Activated T-cell treated with anti-CD3 and anti-CD28 coated beads, Interleukin-2, amount 50 U/mL, for 48 hours (primary cell): ENCODE data around the gene FAM217B.

Experiments used
- DNase-seq, 2 experiments: peaks; one replicate each; pipeline ENCODE4 v3.0.0-alpha.2; 2020

FAM217B gene

DNA sequence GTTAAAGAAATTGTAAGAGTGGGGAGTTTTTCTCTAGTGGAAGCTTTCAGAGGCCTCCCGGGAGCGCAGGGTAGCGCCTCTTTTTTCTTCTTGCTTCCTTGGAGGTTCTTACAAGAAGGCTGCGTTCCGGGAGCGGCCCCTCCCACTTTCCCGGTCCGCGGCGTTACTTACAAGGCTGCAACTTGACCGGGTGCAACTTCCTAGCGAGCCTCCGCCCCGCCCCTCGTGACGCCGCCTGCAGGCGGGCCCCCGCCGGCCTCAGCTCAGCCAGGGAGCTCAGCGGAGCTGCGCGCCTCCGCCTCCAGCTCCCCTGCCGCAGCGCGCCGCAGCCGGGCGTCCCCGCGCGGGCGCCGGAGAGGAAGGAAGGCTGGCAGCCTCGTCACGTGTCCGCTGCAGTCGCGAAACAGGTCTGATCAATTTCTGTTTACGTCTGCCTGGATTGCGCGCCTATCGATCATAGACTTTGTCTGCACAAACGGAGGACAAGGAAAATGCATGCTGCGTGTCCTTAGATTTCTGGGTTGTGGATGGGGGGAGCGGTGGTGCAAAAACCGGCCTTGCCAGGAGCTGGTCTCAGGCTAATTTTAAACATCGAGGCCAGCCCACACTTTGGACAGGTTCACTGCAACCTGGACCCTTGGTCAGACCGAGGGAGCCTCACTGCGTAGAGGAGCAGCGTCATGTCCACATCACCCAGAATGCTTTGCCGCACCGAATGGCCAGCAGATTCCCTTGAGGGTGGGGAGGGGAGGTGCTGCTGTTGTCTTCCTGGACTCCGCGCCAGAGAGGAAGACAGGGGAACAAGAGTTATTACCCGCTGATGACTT lies at the start of gene FAM217B, which contains the start of gene PPP1R3D:
Gene FAM217B (plus strand): TSS at position 261 of the 827 bp plus-strand sequence. CDS start 3,555 bp downstream, outside the sequence.
Gene PPP1R3D (minus strand): TSS at position 177 of the 827 bp plus-strand sequence. CDS start 374 bp downstream, outside the sequence.
- DNase-seq: peak; percentile 90 to 94

DNA sequence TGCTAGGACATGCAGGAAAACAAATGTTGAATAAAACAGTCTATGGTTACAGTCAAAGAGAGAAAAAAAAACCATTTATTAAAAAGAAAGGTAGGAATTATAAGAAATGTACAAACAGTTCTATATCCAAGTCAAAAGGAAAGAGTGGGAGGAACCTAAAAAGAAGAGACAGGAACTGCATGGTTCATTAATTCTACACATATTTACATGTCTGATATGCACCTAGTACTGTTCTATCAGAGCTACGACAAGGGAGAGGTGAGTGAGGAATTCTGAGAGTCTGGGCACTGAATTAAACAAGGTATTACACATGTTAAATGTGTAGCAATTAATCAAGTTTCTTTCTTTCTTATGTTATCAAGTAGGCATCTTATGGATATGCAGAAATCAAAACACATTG lies 48.6 kb upstream of the FAM217B start:
- no peak for DNase-seq

DNA sequence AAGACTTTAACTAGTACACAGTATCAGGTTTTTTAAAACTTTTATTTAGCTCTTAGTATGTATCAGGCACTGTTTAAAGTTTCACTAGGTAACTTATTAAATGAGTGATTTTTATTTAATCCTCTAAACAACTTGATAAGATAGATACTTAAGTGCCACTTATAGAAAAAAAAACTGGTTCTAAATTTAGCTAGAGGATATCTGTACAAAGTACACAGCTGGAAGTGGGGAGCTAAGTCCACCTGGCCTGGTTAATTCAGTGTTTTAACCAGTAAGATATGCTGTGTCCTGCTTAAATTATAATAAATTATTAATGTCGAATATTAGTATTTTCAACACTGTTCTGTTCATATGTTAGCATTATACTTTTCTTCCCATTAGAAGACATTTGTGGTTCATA lies 44.3 kb upstream of the FAM217B start:
- no peak for DNase-seq

GRCh38 chr20:59902470-59902869 lies 37.7 kb upstream of the FAM217B start:
- no peak for DNase-seq

- DNase-seq: no peak
Observed at GRCh38 chr20:59903621-59904020, 36.6 kb upstream of the FAM217B start.

DNA sequence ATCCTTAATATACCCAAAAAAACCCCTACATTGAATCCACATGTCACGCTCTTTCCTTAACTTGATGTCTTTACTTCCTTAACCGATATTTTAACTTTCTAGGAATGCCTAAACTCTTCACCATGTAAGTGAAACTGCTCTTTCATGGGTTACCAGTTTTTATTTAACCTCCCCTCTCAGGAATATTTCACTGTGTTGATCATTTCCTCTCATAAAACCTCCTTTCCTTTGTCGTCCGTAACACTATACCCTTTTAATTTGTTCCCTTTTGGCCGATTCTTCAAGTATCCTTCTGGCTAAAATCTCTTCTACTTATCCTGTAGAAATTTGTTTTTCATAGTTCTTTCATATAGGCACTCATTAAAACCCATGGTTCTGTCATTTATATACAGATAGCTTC lies 31.3 kb upstream of the FAM217B start:
- DNase-seq: no peak

DNA sequence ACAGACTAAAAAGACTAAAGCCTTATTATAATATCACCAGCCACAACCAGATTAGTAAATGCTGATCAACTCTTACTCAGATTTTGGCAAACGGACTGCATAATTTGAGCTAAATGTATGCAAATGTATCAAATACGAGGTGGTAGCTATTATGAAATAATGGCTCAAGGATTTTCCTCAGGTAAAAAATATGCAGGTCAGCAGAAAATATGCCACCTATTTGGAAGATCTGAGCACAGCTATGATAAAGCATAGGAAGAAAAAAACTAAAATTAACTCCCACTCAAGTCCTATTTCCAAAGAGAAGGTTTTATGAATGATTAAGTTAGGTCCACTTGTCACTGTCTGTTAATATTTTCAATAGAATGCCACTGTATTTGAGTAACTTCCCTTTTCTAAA lies 29.1 kb upstream of the FAM217B start:
- DNase-seq: no peak

DNA sequence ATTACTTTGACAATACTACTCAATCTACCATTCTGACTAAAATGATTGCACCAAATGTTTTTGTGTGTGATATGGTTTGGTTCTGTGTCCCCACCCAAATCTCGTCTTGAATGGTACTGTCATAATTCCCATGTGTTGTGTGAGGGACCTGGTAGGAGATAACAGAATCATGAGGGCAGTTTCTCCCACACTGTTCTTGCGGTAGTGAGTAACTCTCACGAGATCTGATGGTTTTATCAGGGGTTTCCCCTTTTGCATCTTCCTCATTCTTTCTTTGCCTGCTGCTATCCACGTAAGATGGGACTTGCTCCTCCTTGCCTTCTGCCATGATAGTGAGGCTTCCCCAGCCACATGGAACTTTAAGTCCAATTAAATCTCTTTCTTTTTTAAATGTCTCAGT lies 27.6 kb upstream of the FAM217B start:
- DNase-seq: no peak

DNA sequence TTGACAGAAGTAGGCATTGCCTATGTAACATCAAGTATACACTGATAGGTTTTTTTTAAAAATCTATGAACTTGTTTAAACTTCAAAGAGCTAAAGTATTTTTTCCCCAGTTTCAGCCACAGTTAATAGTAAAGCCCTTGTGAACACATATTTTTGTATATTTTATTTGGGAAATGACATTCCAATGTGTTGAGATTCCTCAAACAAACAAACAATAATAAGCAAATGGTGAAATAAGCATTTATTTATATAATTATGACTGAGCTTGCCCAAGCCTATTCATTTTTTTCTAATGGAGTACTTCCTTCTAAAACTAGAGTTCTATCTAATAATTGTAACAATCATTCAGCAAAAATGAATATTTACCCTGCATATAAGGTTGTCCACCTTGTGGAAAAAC lies 19.2 kb upstream of the FAM217B start:
- no peak for DNase-seq

- DNase-seq: no peak
Observed at GRCh38 chr20:59923514-59923913, 16.7 kb upstream of the FAM217B start.

GRCh38 chr20:59925359-59925758 lies 14.8 kb upstream of the FAM217B start:
- DNase-seq: no peak

DNA sequence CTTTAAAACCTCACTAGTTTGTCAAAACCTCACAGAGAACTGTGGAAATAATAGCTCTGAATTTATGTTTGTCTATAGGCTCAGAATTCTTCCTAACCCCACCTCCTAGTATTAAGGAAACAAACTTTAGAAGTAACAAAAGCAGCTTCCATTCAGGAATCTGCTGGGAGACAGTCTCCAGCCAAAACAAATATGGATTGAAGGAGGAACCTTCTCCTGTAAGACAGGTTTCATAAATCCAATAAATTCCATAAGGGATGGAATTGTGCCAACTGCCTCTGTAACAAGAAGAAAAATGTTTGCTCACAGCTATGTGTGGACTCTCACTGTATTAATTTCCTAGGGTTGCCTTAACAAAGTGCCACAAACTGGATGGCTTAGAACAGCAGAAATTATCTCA lies 14.3 kb upstream of the FAM217B start:
- no peak for DNase-seq

GRCh38 chr20:59931511-59932312 lies 8.5 kb upstream of the FAM217B start:
- no peak for DNase-seq

DNA sequence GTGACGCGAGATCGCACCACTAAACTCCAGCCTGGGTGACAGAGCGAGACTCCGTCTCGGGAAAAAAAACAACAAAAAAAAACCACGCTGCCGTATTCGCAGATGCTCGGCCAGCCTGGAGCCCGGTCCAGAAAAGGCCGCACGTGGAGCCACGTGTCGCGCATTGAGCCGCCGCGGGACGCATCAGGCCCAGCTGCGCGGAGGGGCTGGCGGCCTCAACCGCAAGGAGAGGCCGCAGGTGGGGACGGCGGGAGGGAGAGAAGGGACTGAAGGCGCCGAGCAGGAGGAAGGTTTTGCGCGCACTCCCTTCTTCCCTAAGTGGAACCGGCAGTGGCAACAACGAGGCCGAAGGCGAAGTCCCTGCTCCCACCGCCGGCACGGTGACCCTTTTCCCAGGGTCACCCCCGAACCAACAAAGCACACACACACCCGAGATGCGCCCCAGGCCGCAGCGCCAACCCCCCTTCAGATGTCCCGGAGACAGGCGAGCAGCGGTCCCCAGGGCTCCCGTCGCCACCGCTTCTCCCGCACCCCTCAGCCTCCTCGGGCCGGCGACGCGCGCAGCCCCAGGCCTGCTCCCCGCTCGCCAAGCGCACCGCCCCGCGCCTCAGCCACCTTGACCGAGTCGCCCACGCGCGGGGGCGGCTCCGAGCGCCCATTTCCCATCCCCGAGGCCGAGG lies 7.4 kb upstream of the FAM217B start:
- DNase-seq: no peak

GRCh38 chr20:59933296-59933848 lies 6.8 kb upstream of the FAM217B start, which contains the start of gene SYCP2:
SYCP2 (minus strand) TSS chr20:59933637; CDS start chr20:59922413, 11,224 bp downstream.
- peak; percentile 55 to 69 for DNase-seq

DNA sequence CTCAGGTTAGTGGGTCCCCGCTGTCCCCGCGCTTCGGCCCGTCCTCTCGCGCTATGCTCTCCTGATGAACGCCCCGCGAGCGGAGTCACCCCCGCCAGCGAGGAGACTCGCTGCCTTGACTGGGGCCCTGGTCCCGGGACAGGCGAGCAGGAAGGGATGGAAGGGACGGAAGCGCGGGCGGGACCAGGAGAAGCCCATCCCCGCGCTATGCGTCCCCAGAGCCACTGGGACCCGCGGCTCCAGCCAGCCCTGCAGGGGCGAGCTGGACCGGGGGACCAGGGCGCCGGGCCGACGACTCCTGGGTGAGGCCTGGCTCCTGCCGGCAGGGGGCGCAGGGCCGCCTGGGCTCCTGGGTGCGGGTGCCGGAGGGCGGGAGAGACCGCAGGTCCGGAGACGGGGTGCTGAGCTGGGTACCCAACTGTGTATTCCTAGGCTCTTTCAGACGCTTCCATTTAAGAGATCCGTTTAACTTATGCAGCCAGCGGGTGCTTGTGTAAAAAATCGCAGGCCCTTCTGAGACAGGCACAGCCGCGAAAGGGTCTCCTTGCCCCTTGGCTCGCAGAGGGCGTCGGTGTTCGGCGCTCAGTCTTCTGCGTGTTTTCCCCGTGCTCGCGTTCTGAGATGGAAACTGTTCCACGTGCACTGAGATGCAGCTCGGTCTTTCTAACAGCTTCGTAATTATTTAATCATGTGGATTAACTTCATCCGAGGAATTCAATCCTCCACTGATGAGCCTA lies 6.2 kb upstream of the FAM217B start:
- DNase-seq: peak; percentile 84 to 89

GRCh38 chr20:59935457-59936185 lies 4.6 kb upstream of the FAM217B start:
- DNase-seq: no peak

- DNase-seq: no peak
Observed at GRCh38 chr20:59936409-59936808, 3.8 kb upstream of the FAM217B start.

GRCh38 chr20:59937150-59937549 lies 3.0 kb upstream of the FAM217B start:
- no peak for DNase-seq

GRCh38 chr20:59938221-59938620 lies 2.0 kb upstream of the FAM217B start:
- DNase-seq: no peak

DNA sequence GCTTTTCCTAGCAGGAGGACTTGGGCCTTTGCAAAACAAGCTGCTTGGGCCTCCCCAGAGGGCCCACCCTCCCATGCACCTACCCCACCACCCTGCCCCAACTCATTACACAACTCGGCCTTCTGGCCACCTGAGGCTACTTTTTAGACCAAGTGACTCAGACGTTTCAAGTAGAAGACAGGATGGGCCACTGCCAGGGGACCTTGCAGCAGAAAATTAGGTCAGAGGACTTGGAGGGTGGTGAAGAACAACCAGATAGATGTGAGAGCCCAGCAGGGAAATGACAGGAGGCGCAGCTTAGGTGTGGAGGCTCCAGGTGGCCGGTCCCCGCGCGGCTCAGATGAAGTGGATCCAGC lies 1.5 kb upstream of the FAM217B start:
- no peak for DNase-seq
